ENCODE data around the gene ERGIC1.

The ERGIC1 gene

GRCh38 chr5:172953776-172954675 lies 120.0 kb downstream of the ERGIC1 start:
- Histone ChIP-seq H3K23ac (ENCODE audit: low read depth, low read length, poor library complexity) (no peak overlapping the region), H3K36me3 (replicated peaks in 1 of 2; ENCODE audit: control insufficient read depth in 2 of 2, insufficient read depth in 2 of 2, low read length in 2 of 2) (peaks cover 11 to 25% of the 10 kb centered on the region in 2 donors), H2AK5ac (ENCODE audit: low read depth, low read length) (no peak overlapping the region), H3K9ac (ENCODE audit: low read depth, low read length, poor library complexity) (no peak overlapping the region), H3K4me3 (ENCODE audit: low read length in 2 of 2) (no peak overlapping the region), H3K9me3 (replicated peaks in 1 of 2; ENCODE audit: control insufficient read depth in 2 of 2, insufficient read depth in 1 of 2, low read depth in 1 of 2, low read length in 2 of 2) (no peaks in the 10 kb centered on the region), H3K4me1 (ENCODE audit: control insufficient read depth in 2 of 2, insufficient read depth in 1 of 2, low read depth in 1 of 2, low read length in 2 of 2) (no peaks in the 10 kb centered on the region), H2BK12ac (ENCODE audit: low read length) (no peak overlapping the region), H3K4me2 (ENCODE audit: insufficient read depth, low read length, poor library complexity, severe bottlenecking) (no peak overlapping the region), H3K4ac (ENCODE audit: low read length) (no peak overlapping the region), H4K91ac (ENCODE audit: low read depth, low read length, poor library complexity) (no peak overlapping the region), H4K8ac (ENCODE audit: low read depth, low read length) (no peak overlapping the region), H2BK120ac (ENCODE audit: low read depth, low read length) (no peak overlapping the region), H2AFZ (ENCODE audit: low read length) (no peak overlapping the region), H2BK5ac (ENCODE audit: low read length) (no peak overlapping the region), H3K27ac (replicated peaks; ENCODE audit: low read length) (no peak overlapping the region), H3K79me1 (ENCODE audit: low read depth, low read length) (no peaks in the 10 kb centered on the region), H2BK15ac (ENCODE audit: low read length) (no peak overlapping the region), H3K27me3 (ENCODE audit: control insufficient read depth in 3 of 3, insufficient read depth in 3 of 3, low read depth in 1 of 3, low read length in 3 of 3) (peaks cover 0 to 1% (median 0%) of the 10 kb centered on the region in 3 experiments), H3K18ac (ENCODE audit: low read length) (no peak overlapping the region), H3K14ac (ENCODE audit: low read length) (no peak overlapping the region)
- DNase-seq (ENCODE audit: low spot score), result no peak
- 100% methylated on average over 1 of the region's 15 CpGs; no CpG with 5 or more reads in 1 of the 2 donors for WGBS, 2 donors (ENCODE audit: extremely low coverage in 2 of 2, insufficient read length in 2 of 2, insufficient replicate concordance in 1 of 2)

GRCh38 chr5:172954751-172955159 lies 120.7 kb downstream of the ERGIC1 start:
- Histone ChIP-seq H2AK5ac (ENCODE audit: low read depth, low read length) (no peak overlapping the region), H4K91ac (ENCODE audit: low read depth, low read length, poor library complexity) (no peak overlapping the region), H4K8ac (ENCODE audit: low read depth, low read length) (no peak overlapping the region), H3K9ac (ENCODE audit: low read depth, low read length, poor library complexity) (no peak overlapping the region), H3K36me3 (replicated peaks in 1 of 2; ENCODE audit: control insufficient read depth in 2 of 2, insufficient read depth in 2 of 2, low read length in 2 of 2) (peaks cover 11 to 22% of the 10 kb centered on the region in 2 donors), H2BK12ac (ENCODE audit: low read length) (no peak overlapping the region), H3K4me1 (ENCODE audit: control insufficient read depth in 2 of 2, insufficient read depth in 1 of 2, low read depth in 1 of 2, low read length in 2 of 2) (no peaks in the 10 kb centered on the region), H3K18ac (ENCODE audit: low read length) (no peak overlapping the region), H3K27ac (replicated peaks; ENCODE audit: low read length) (no peak overlapping the region), H3K4me2 (ENCODE audit: insufficient read depth, low read length, poor library complexity, severe bottlenecking) (no peak overlapping the region), H3K79me1 (ENCODE audit: low read depth, low read length) (no peaks in the 10 kb centered on the region), H2BK15ac (ENCODE audit: low read length) (no peak overlapping the region), H3K23ac (ENCODE audit: low read depth, low read length, poor library complexity) (no peak overlapping the region), H2BK5ac (ENCODE audit: low read length) (no peak overlapping the region), H3K27me3 (ENCODE audit: control insufficient read depth in 3 of 3, insufficient read depth in 3 of 3, low read depth in 1 of 3, low read length in 3 of 3) (peaks cover 0 to 1% (median 0%) of the 10 kb centered on the region in 3 experiments), H3K14ac (ENCODE audit: low read length) (no peak overlapping the region), H2BK120ac (ENCODE audit: low read depth, low read length) (no peak overlapping the region), H3K4me3 (ENCODE audit: low read length in 2 of 2) (no peak overlapping the region), H3K4ac (ENCODE audit: low read length) (no peak overlapping the region), H2AFZ (ENCODE audit: low read length) (no peak overlapping the region), H3K9me3 (replicated peaks in 1 of 2; ENCODE audit: control insufficient read depth in 2 of 2, insufficient read depth in 1 of 2, low read depth in 1 of 2, low read length in 2 of 2) (no peaks in the 10 kb centered on the region)
- WGBS, 2 donors (ENCODE audit: extremely low coverage in 2 of 2, insufficient read length in 2 of 2, insufficient replicate concordance in 1 of 2), result no CpG with 5 or more reads among the region's 8 CpGs
- no peak for DNase-seq (ENCODE audit: low spot score)

- no peak overlapping the region for H3K23ac ChIP-seq (ENCODE audit: low read depth, low read length, poor library complexity)
- H2BK15ac ChIP-seq (ENCODE audit: low read length), result no peak overlapping the region
- DNase-seq (ENCODE audit: low spot score), result no peak
- H3K27me3 ChIP-seq (ENCODE audit: control insufficient read depth in 3 of 3, insufficient read depth in 3 of 3, low read depth in 1 of 3, low read length in 3 of 3), result peaks cover 0 to 1% (median 0%) of the 10 kb centered on the region in 3 experiments
- no peak overlapping the region for H3K4ac ChIP-seq (ENCODE audit: low read length)
- H3K4me1 ChIP-seq (ENCODE audit: control insufficient read depth in 2 of 2, insufficient read depth in 1 of 2, low read depth in 1 of 2, low read length in 2 of 2), result peaks cover 3 to 4% of the 10 kb centered on the region in 2 donors
- H3K18ac ChIP-seq (ENCODE audit: low read length), result no peak overlapping the region
- H2BK5ac ChIP-seq (ENCODE audit: low read length), result no peak overlapping the region
- no peak overlapping the region for H3K4me2 ChIP-seq (ENCODE audit: insufficient read depth, low read length, poor library complexity, severe bottlenecking)
- no peak overlapping the region for H2BK12ac ChIP-seq (ENCODE audit: low read length)
- peaks cover 2% of the 10 kb centered on the region for H3K79me1 ChIP-seq (ENCODE audit: low read depth, low read length)
- H3K36me3 ChIP-seq (replicated peaks in 1 of 2; ENCODE audit: control insufficient read depth in 2 of 2, insufficient read depth in 2 of 2, low read length in 2 of 2), result peaks cover 4 to 12% of the 10 kb centered on the region in 2 donors
- H4K8ac ChIP-seq (ENCODE audit: low read depth, low read length), result no peak overlapping the region
- no CpG with 5 or more reads among the region's 3 CpGs for WGBS, 2 donors (ENCODE audit: extremely low coverage in 2 of 2, insufficient read length in 2 of 2, insufficient replicate concordance in 1 of 2)
- no peak overlapping the region for H3K4me3 ChIP-seq (ENCODE audit: low read length in 2 of 2)
- H3K9ac ChIP-seq (ENCODE audit: low read depth, low read length, poor library complexity), result no peak overlapping the region
- H4K91ac ChIP-seq (ENCODE audit: low read depth, low read length, poor library complexity), result no peak overlapping the region
- H2AFZ ChIP-seq (ENCODE audit: low read length), result no peak overlapping the region
- no peak overlapping the region for H3K14ac ChIP-seq (ENCODE audit: low read length)
- H3K27ac ChIP-seq (replicated peaks; ENCODE audit: low read length), result no peak overlapping the region
- no peak overlapping the region for H2AK5ac ChIP-seq (ENCODE audit: low read depth, low read length)
- no peaks in the 10 kb centered on the region for H3K9me3 ChIP-seq (replicated peaks in 1 of 2; ENCODE audit: control insufficient read depth in 2 of 2, insufficient read depth in 1 of 2, low read depth in 1 of 2, low read length in 2 of 2)
- H2BK120ac ChIP-seq (ENCODE audit: low read depth, low read length), result no peak overlapping the region
Observed at GRCh38 chr5:172956228-172956627, 122.2 kb downstream of the ERGIC1 start.

GRCh38 chr5:172956936-172957335 lies 122.9 kb downstream of the ERGIC1 start:
- H3K27ac ChIP-seq (replicated peaks; ENCODE audit: low read length), result no peak overlapping the region
- H3K4ac ChIP-seq (ENCODE audit: low read length), result no peak overlapping the region
- no peak overlapping the region for H2AFZ ChIP-seq (ENCODE audit: low read length)
- no peak overlapping the region for H3K9ac ChIP-seq (ENCODE audit: low read depth, low read length, poor library complexity)
- no CpG with 5 or more reads among the region's 4 CpGs for WGBS, 2 donors (ENCODE audit: extremely low coverage in 2 of 2, insufficient read length in 2 of 2, insufficient replicate concordance in 1 of 2)
- H4K8ac ChIP-seq (ENCODE audit: low read depth, low read length), result no peak overlapping the region
- no peak for DNase-seq (ENCODE audit: low spot score)
- no peak overlapping the region for H3K18ac ChIP-seq (ENCODE audit: low read length)
- H3K4me1 ChIP-seq (ENCODE audit: control insufficient read depth in 2 of 2, insufficient read depth in 1 of 2, low read depth in 1 of 2, low read length in 2 of 2), result peaks cover 3 to 4% of the 10 kb centered on the region in 2 donors
- H3K36me3 ChIP-seq (replicated peaks in 1 of 2; ENCODE audit: control insufficient read depth in 2 of 2, insufficient read depth in 2 of 2, low read length in 2 of 2), result peaks cover under 1 to 12% of the 10 kb centered on the region in 2 donors
- no peak overlapping the region for H3K14ac ChIP-seq (ENCODE audit: low read length)
- H2BK5ac ChIP-seq (ENCODE audit: low read length), result no peak overlapping the region
- no peaks in the 10 kb centered on the region for H3K9me3 ChIP-seq (replicated peaks in 1 of 2; ENCODE audit: control insufficient read depth in 2 of 2, insufficient read depth in 1 of 2, low read depth in 1 of 2, low read length in 2 of 2)
- H3K27me3 ChIP-seq (ENCODE audit: control insufficient read depth in 3 of 3, insufficient read depth in 3 of 3, low read depth in 1 of 3, low read length in 3 of 3), result peaks cover 0 to 1% (median 0%) of the 10 kb centered on the region in 3 experiments
- no peak overlapping the region for H3K23ac ChIP-seq (ENCODE audit: low read depth, low read length, poor library complexity)
- H4K91ac ChIP-seq (ENCODE audit: low read depth, low read length, poor library complexity), result no peak overlapping the region
- no peak overlapping the region for H2AK5ac ChIP-seq (ENCODE audit: low read depth, low read length)
- no peak overlapping the region for H3K4me2 ChIP-seq (ENCODE audit: insufficient read depth, low read length, poor library complexity, severe bottlenecking)
- peaks cover 2% of the 10 kb centered on the region for H3K79me1 ChIP-seq (ENCODE audit: low read depth, low read length)
- no peak overlapping the region for H2BK12ac ChIP-seq (ENCODE audit: low read length)
- no peak overlapping the region for H2BK15ac ChIP-seq (ENCODE audit: low read length)
- no peak overlapping the region for H2BK120ac ChIP-seq (ENCODE audit: low read depth, low read length)
- H3K4me3 ChIP-seq (ENCODE audit: low read length in 2 of 2), result no peak overlapping the region
